Measurements from ENCODE around the gene DIPK1A. TPM values are rescaled to one million over a fixed set of nuclear protein-coding genes. Genes with fewer than 3 reads are reported as not detected.

The DIPK1A gene
- total RNA-seq, 1 donor from 2014 or later = 16.0 TPM

- DNase-seq = no peak
- H3K27ac Mint-ChIP-seq = no peak overlapping the region
- peaks cover 74% of the 10 kb centered on the region for H3K36me3 Mint-ChIP-seq (ENCODE audit: low read depth)
- H3K9me3 Mint-ChIP-seq = no peaks in the 10 kb centered on the region
- TF ChIP-seq CTCF (IDR thresholded peaks at IDR 0.05) = no peak
- peaks cover 17% of the 10 kb centered on the region for H3K4me1 Mint-ChIP-seq
- H3K27me3 Mint-ChIP-seq = no peaks in the 10 kb centered on the region
- no peak overlapping the region for H3K4me3 Mint-ChIP-seq
- POLR2A ChIA-PET = interaction anchor here (3.2 kb wide), 1 partner anchor 11 kb away, joined by 16 read pairs; the partner anchor contains the start of gene RPL5
- CTCF ChIA-PET = interaction anchor here (1.1 to 2.3 kb wide), 3 partner anchors 17 to 151 kb away, joined by 3 to 6 read pairs (median 4); partner anchors contain the start of gene DIPK1A
- intact Hi-C loops (cut with micrococcal nuclease) = no loop called here
- ATAC-seq (ENCODE audit: low read depth) = no peak
These were observed 118.2 kb downstream of the DIPK1A start for GRCh38 chr1:92843046-92843423.

- DNase-seq (no peak), ATAC-seq (ENCODE audit: low read depth) (no peak)
- Mint-ChIP-seq H3K27ac (no peak overlapping the region), H3K27me3 (no peaks in the 10 kb centered on the region), H3K9me3 (no peaks in the 10 kb centered on the region), H3K36me3 (ENCODE audit: low read depth) (peaks cover 81% of the 10 kb centered on the region), H3K4me3 (no peak overlapping the region), H3K4me1 (peaks cover 23% of the 10 kb centered on the region)
- ChIA-PET CTCF (interaction anchor here (0.8 to 2.3 kb wide), 4 partner anchors 24 to 152 kb away, joined by 3 to 6 read pairs (median 4); partner anchors contain the start of gene DIPK1A), POLR2A (interaction anchor here (3.2 kb wide), 1 partner anchor 10 kb away, joined by 16 read pairs; the partner anchor contains the start of gene RPL5)
- intact Hi-C loops (cut with micrococcal nuclease) = no loop called here
- no peak for TF ChIP-seq CTCF (IDR thresholded peaks at IDR 0.05)
These were observed 118.9 kb downstream of the DIPK1A start for GRCh38 chr1:92842082-92843045.

- ATAC-seq (ENCODE audit: low read depth) (no peak), DNase-seq (no peak)
- no peaks in the 10 kb centered on the region for H3K9me3 Mint-ChIP-seq
- CTCF ChIA-PET = interaction anchor here (1.4 kb wide), 1 partner anchor 18 kb away, joined by 7 read pairs; no protein-coding TSS in a partner anchor
- peaks cover 41% of the 10 kb centered on the region for H3K4me1 Mint-ChIP-seq
- no peaks in the 10 kb centered on the region for H3K27me3 Mint-ChIP-seq
- no peak overlapping the region for H3K4me3 Mint-ChIP-seq
- intact Hi-C loops (cut with micrococcal nuclease) = no loop called here
- H3K36me3 Mint-ChIP-seq (ENCODE audit: low read depth) = peaks cover 84% of the 10 kb centered on the region
- POLR2A ChIA-PET = interaction anchor here (1.0 kb wide), 1 partner anchor 8 kb away, joined by 3 read pairs; no protein-coding TSS in a partner anchor
- H3K27ac Mint-ChIP-seq = no peak overlapping the region
- no peak for TF ChIP-seq CTCF (IDR thresholded peaks at IDR 0.05)
These were observed 120.7 kb downstream of the DIPK1A start for GRCh38 chr1:92840600-92840999.

- no peak overlapping the region for H3K27ac Mint-ChIP-seq
- H3K4me3 Mint-ChIP-seq = no peak overlapping the region
- DNase-seq (no peak), ATAC-seq (ENCODE audit: low read depth) (no peak)
- POLR2A ChIA-PET = interaction anchor here (0.6 to 0.7 kb wide), 3 partner anchors 36 to 136 kb away, joined by 3 read pairs; no protein-coding TSS in a partner anchor
- peaks cover 52% of the 10 kb centered on the region for H3K4me1 Mint-ChIP-seq
- H3K27me3 Mint-ChIP-seq = no peaks in the 10 kb centered on the region
- CTCF ChIA-PET = interaction anchor here (1.4 kb wide), 1 partner anchor 19 kb away, joined by 7 read pairs; no protein-coding TSS in a partner anchor
- no peak for TF ChIP-seq CTCF (IDR thresholded peaks at IDR 0.05)
- no peaks in the 10 kb centered on the region for H3K9me3 Mint-ChIP-seq
- intact Hi-C loops (cut with micrococcal nuclease) = loop anchor here (2.0 to 10.0 kb wide), 2 partner anchors 13 to 1035 kb away; partner anchors contain the start of gene DNTTIP2
- peaks cover 94% of the 10 kb centered on the region for H3K36me3 Mint-ChIP-seq (ENCODE audit: low read depth)
These were observed 121.8 kb downstream of the DIPK1A start for GRCh38 chr1:92839442-92839841.
